ENCODE measurements around the gene COPS9.

COPS9 gene

GRCh38 chr2:240172071-240172895, 36.2 kb upstream of the COPS9 start:
- no peaks in the 10 kb centered on the region for H3K27me3 ChIP-seq (ENCODE audit: insufficient read depth, low read length)

GRCh38 chr2:240170883-240171282, 34.8 kb upstream of the COPS9 start:
- no peaks in the 10 kb centered on the region for H3K9me3 ChIP-seq (ENCODE audit: insufficient read depth, low read depth, low read length)
- H3K4me3 ChIP-seq (ENCODE audit: low read length) = no peak overlapping the region
- no peak overlapping the region for H3K9ac ChIP-seq (ENCODE audit: low read depth, low read length)
- no peaks in the 10 kb centered on the region for H3K4me1 ChIP-seq (ENCODE audit: insufficient read depth, low read length)
- H3K36me3 ChIP-seq (ENCODE audit: insufficient read depth, low read depth, low read length) = no peaks in the 10 kb centered on the region
- no peaks in the 10 kb centered on the region for H3K27me3 ChIP-seq (ENCODE audit: insufficient read depth, low read length)
- no peak overlapping the region for H3K27ac ChIP-seq (ENCODE audit: low read length)

More at GRCh38 chr2:240172071-240172895, 36.2 kb upstream of the COPS9 start:
- Histone ChIP-seq H3K9ac (ENCODE audit: low read depth, low read length) (no peak overlapping the region), H3K4me3 (ENCODE audit: low read length) (no peak overlapping the region), H3K9me3 (ENCODE audit: insufficient read depth, low read depth, low read length) (no peaks in the 10 kb centered on the region), H3K4me1 (ENCODE audit: insufficient read depth, low read length) (no peaks in the 10 kb centered on the region), H3K27ac (ENCODE audit: low read length) (no peak overlapping the region), H3K36me3 (ENCODE audit: insufficient read depth, low read depth, low read length) (no peaks in the 10 kb centered on the region)

- Histone ChIP-seq H3K4me3 (ENCODE audit: low read length) (no peak overlapping the region), H3K27me3 (ENCODE audit: insufficient read depth, low read length) (no peaks in the 10 kb centered on the region), H3K9me3 (ENCODE audit: insufficient read depth, low read depth, low read length) (no peaks in the 10 kb centered on the region), H3K4me1 (ENCODE audit: insufficient read depth, low read length) (no peaks in the 10 kb centered on the region), H3K36me3 (ENCODE audit: insufficient read depth, low read depth, low read length) (no peaks in the 10 kb centered on the region), H3K27ac (ENCODE audit: low read length) (no peak overlapping the region), H3K9ac (ENCODE audit: low read depth, low read length) (no peak overlapping the region)
These were observed 34.2 kb upstream of the COPS9 start for GRCh38 chr2:240170354-240170735.

- no peaks in the 10 kb centered on the region for H3K9me3 ChIP-seq (ENCODE audit: insufficient read depth, low read depth, low read length)
- H3K4me3 ChIP-seq (ENCODE audit: low read length) = no peak overlapping the region
- no peak overlapping the region for H3K27ac ChIP-seq (ENCODE audit: low read length)
- no peaks in the 10 kb centered on the region for H3K36me3 ChIP-seq (ENCODE audit: insufficient read depth, low read depth, low read length)
- H3K27me3 ChIP-seq (ENCODE audit: insufficient read depth, low read length) = no peaks in the 10 kb centered on the region
- no peaks in the 10 kb centered on the region for H3K4me1 ChIP-seq (ENCODE audit: insufficient read depth, low read length)
- no peak overlapping the region for H3K9ac ChIP-seq (ENCODE audit: low read depth, low read length)
These were observed 33.6 kb upstream of the COPS9 start for GRCh38 chr2:240169486-240170353.

GRCh38 chr2:240168546-240169361, 32.6 kb upstream of the COPS9 start:
- Histone ChIP-seq H3K9ac (ENCODE audit: low read depth, low read length) (no peak overlapping the region), H3K36me3 (ENCODE audit: insufficient read depth, low read depth, low read length) (no peaks in the 10 kb centered on the region), H3K27me3 (ENCODE audit: insufficient read depth, low read length) (no peaks in the 10 kb centered on the region), H3K4me3 (ENCODE audit: low read length) (no peak overlapping the region), H3K9me3 (ENCODE audit: insufficient read depth, low read depth, low read length) (no peaks in the 10 kb centered on the region), H3K4me1 (ENCODE audit: insufficient read depth, low read length) (no peaks in the 10 kb centered on the region), H3K27ac (ENCODE audit: low read length) (no peak overlapping the region)

- H3K36me3 ChIP-seq (ENCODE audit: insufficient read depth, low read depth, low read length) = no peaks in the 10 kb centered on the region
- H3K27me3 ChIP-seq (ENCODE audit: insufficient read depth, low read length) = no peaks in the 10 kb centered on the region
- no peak overlapping the region for H3K27ac ChIP-seq (ENCODE audit: low read length)
- no peak overlapping the region for H3K4me3 ChIP-seq (ENCODE audit: low read length)
- H3K9me3 ChIP-seq (ENCODE audit: insufficient read depth, low read depth, low read length) = no peaks in the 10 kb centered on the region
- H3K9ac ChIP-seq (ENCODE audit: low read depth, low read length) = no peak overlapping the region
- H3K4me1 ChIP-seq (ENCODE audit: insufficient read depth, low read length) = no peaks in the 10 kb centered on the region
These were observed 31.9 kb upstream of the COPS9 start for GRCh38 chr2:240168041-240168440.

- H3K27me3 ChIP-seq (ENCODE audit: insufficient read depth, low read length) = no peaks in the 10 kb centered on the region
These were observed 31.4 kb upstream of the COPS9 start for GRCh38 chr2:240167588-240167880.

GRCh38 chr2:240166761-240167587, 30.9 kb upstream of the COPS9 start:
- Histone ChIP-seq H3K9ac (ENCODE audit: low read depth, low read length) (no peak overlapping the region), H3K27ac (ENCODE audit: low read length) (no peak overlapping the region), H3K27me3 (ENCODE audit: insufficient read depth, low read length) (no peaks in the 10 kb centered on the region), H3K9me3 (ENCODE audit: insufficient read depth, low read depth, low read length) (no peaks in the 10 kb centered on the region), H3K4me1 (ENCODE audit: insufficient read depth, low read length) (no peaks in the 10 kb centered on the region), H3K4me3 (ENCODE audit: low read length) (no peak overlapping the region), H3K36me3 (ENCODE audit: insufficient read depth, low read depth, low read length) (no peaks in the 10 kb centered on the region)

More at GRCh38 chr2:240167588-240167880, 31.4 kb upstream of the COPS9 start:
- Histone ChIP-seq H3K9ac (ENCODE audit: low read depth, low read length) (no peak overlapping the region), H3K36me3 (ENCODE audit: insufficient read depth, low read depth, low read length) (no peaks in the 10 kb centered on the region), H3K27ac (ENCODE audit: low read length) (no peak overlapping the region), H3K9me3 (ENCODE audit: insufficient read depth, low read depth, low read length) (no peaks in the 10 kb centered on the region), H3K4me3 (ENCODE audit: low read length) (no peak overlapping the region), H3K4me1 (ENCODE audit: insufficient read depth, low read length) (no peaks in the 10 kb centered on the region)

GRCh38 chr2:240166191-240166590, 30.1 kb upstream of the COPS9 start:
- no peak overlapping the region for H3K27ac ChIP-seq (ENCODE audit: low read length)
- no peaks in the 10 kb centered on the region for H3K27me3 ChIP-seq (ENCODE audit: insufficient read depth, low read length)
- H3K4me1 ChIP-seq (ENCODE audit: insufficient read depth, low read length) = no peaks in the 10 kb centered on the region

GRCh38 chr2:240165661-240166060, 29.6 kb upstream of the COPS9 start:
- Histone ChIP-seq H3K9me3 (ENCODE audit: insufficient read depth, low read depth, low read length) (no peaks in the 10 kb centered on the region), H3K4me3 (ENCODE audit: low read length) (no peak overlapping the region), H3K27me3 (ENCODE audit: insufficient read depth, low read length) (no peaks in the 10 kb centered on the region), H3K36me3 (ENCODE audit: insufficient read depth, low read depth, low read length) (no peaks in the 10 kb centered on the region), H3K9ac (ENCODE audit: low read depth, low read length) (no peak overlapping the region), H3K27ac (ENCODE audit: low read length) (no peak overlapping the region), H3K4me1 (ENCODE audit: insufficient read depth, low read length) (no peaks in the 10 kb centered on the region)

More at GRCh38 chr2:240166191-240166590, 30.1 kb upstream of the COPS9 start:
- no peaks in the 10 kb centered on the region for H3K36me3 ChIP-seq (ENCODE audit: insufficient read depth, low read depth, low read length)
- H3K9ac ChIP-seq (ENCODE audit: low read depth, low read length) = no peak overlapping the region
- no peaks in the 10 kb centered on the region for H3K9me3 ChIP-seq (ENCODE audit: insufficient read depth, low read depth, low read length)
- H3K4me3 ChIP-seq (ENCODE audit: low read length) = no peak overlapping the region

GRCh38 chr2:240165034-240165433, 28.9 kb upstream of the COPS9 start:
- Histone ChIP-seq H3K27me3 (ENCODE audit: insufficient read depth, low read length) (no peaks in the 10 kb centered on the region), H3K27ac (ENCODE audit: low read length) (no peak overlapping the region)

More at GRCh38 chr2:240165034-240165433, 28.9 kb upstream of the COPS9 start:
- H3K36me3 ChIP-seq (ENCODE audit: insufficient read depth, low read depth, low read length) = no peaks in the 10 kb centered on the region
- no peak overlapping the region for H3K4me3 ChIP-seq (ENCODE audit: low read length)
- no peaks in the 10 kb centered on the region for H3K9me3 ChIP-seq (ENCODE audit: insufficient read depth, low read depth, low read length)
- H3K9ac ChIP-seq (ENCODE audit: low read depth, low read length) = no peak overlapping the region
- H3K4me1 ChIP-seq (ENCODE audit: insufficient read depth, low read length) = no peaks in the 10 kb centered on the region

Data from iPS-20b (cell line).